ENCODE measurements around the gene CLDN6.

DNA sequence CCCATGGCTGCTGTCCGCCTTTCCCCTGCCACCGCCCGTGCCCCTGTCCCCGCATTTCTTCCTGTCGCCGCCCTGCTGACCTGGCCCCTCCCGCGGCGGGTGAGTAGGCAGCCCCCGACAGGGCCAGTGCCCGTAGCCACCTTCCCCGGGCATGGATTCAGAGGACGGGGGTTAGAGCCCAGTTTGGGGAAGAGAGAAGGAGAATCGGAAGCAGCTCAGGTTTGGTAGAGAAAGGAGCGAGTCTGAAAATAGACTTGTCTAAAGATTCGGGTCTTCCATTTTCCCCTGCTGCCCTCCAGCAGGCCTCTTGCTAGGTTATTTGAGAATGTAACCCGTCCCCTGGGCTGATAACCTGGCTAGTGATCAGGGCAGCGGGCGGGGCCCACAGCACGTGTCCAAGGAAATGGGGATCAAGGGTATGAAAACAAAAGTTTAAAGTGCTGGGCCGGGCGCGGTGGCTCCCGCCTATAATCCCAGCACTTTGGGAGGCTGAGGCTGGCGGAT, 13.2 kb downstream of the CLDN6 start:
- TF ChIP-seq EZH2 (IDR thresholded peaks at IDR 0.05; ENCODE audit: borderline replicate concordance, low read length) = no peak
- TF ChIP-seq, protein P1, sequence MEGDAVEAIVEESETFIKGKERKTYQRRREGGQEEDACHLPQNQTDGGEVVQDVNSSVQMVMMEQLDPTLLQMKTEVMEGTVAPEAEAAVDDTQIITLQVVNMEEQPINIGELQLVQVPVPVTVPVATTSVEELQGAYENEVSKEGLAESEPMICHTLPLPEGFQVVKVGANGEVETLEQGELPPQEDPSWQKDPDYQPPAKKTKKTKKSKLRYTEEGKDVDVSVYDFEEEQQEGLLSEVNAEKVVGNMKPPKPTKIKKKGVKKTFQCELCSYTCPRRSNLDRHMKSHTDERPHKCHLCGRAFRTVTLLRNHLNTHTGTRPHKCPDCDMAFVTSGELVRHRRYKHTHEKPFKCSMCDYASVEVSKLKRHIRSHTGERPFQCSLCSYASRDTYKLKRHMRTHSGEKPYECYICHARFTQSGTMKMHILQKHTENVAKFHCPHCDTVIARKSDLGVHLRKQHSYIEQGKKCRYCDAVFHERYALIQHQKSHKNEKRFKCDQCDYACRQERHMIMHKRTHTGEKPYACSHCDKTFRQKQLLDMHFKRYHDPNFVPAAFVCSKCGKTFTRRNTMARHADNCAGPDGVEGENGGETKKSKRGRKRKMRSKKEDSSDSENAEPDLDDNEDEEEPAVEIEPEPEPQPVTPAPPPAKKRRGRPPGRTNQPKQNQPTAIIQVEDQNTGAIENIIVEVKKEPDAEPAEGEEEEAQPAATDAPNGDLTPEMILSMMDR (IDR thresholded peaks at IDR 0.05; ENCODE audit: low read length) = no peak

All from OCI-LY1 (cell line).